ENCODE results near the gene SDHD. TPM values are rescaled to one million over a fixed set of nuclear protein-coding genes. Genes with fewer than 3 reads are reported as not detected.
"Not testable (repeated sequence)": the region's sequence is repeated elsewhere in the genome, so short reads cannot be mapped to it uniquely, and the experiment has no call there.

The SDHD gene
- total and polyA plus RNA-seq, 9 donors, result 86.3 to 109 (median 98.8) TPM

GRCh38 chr11:112050721-112051120 is 36.0 kb upstream of the SDHD start:
- H3K27ac ChIP-seq (ENCODE audit: low read length), result no peak overlapping the region

DNA sequence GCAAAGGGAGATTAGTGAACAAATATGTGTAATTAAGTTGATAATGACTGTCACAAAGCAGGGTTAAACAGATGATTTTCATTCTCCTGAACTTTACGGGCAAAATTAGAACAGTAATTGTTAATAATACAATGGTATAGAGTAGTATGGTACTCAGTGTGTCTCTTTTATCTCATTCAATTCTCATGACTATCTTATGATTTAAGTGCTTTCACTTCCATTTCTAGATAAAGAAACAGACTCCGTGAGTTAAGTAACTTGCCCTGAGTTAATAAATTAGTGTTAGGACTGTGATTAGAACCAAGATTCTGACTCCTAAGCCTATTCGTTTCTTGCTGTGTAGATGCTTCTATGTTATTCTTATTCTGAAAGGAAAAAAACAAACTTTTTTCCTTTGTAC is 34.9 kb upstream of the SDHD start:
- no CpG with 5 or more reads among the region's 3 CpGs for WGBS (ENCODE audit: insufficient coverage)
- no peak overlapping the region for H3K4me3 ChIP-seq (ENCODE audit: low read length)
- DNase-seq, result no peak
- no peaks in the 10 kb centered on the region for H3K4me1 ChIP-seq (ENCODE audit: control insufficient read depth, insufficient read depth, low read length)
- H3K9me3 ChIP-seq (replicated peaks; ENCODE audit: control insufficient read depth, low read depth, low read length), result no peaks in the 10 kb centered on the region
- no peaks in the 10 kb centered on the region for H3K27me3 ChIP-seq (ENCODE audit: control insufficient read depth, insufficient read depth, low read length)
- no peak overlapping the region for H3K27ac ChIP-seq (ENCODE audit: low read length)
- H3K36me3 ChIP-seq (ENCODE audit: control insufficient read depth, insufficient read depth, low read length), result peaks cover 34% of the 10 kb centered on the region

More at GRCh38 chr11:112050721-112051120, 36.0 kb upstream of the SDHD start:
- DNase-seq, result no peak
- peaks cover 34% of the 10 kb centered on the region for H3K36me3 ChIP-seq (ENCODE audit: control insufficient read depth, insufficient read depth, low read length)
- no CpG with 5 or more reads among the region's 3 CpGs for WGBS (ENCODE audit: insufficient coverage)
- H3K4me3 ChIP-seq (ENCODE audit: low read length), result no peak overlapping the region
- no peaks in the 10 kb centered on the region for H3K9me3 ChIP-seq (replicated peaks; ENCODE audit: control insufficient read depth, low read depth, low read length)
- no peaks in the 10 kb centered on the region for H3K27me3 ChIP-seq (ENCODE audit: control insufficient read depth, insufficient read depth, low read length)
- H3K4me1 ChIP-seq (ENCODE audit: control insufficient read depth, insufficient read depth, low read length), result no peaks in the 10 kb centered on the region

DNA sequence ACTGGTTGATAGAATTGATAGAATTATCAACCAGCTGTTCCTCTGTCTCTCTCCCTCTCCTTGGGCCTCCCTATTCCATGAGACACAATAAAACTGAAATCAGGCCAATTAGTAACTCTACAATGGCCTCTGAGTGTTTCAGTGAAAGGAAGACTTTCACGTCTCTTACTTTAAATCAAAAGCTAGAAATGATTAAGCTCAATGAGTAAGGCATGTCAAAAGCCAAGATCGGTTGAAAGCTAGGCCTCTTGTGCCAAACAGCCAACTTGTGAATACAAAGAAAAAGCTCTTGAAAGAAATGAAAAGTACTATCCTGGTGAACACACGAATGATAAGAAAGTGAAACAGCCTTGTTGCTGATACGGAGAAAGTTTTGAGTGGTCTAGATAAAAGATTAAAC is 29.5 kb upstream of the SDHD start:
- Histone ChIP-seq H3K27me3 (ENCODE audit: control insufficient read depth, insufficient read depth, low read length) (no peaks in the 10 kb centered on the region), H3K9me3 (replicated peaks; ENCODE audit: control insufficient read depth, low read depth, low read length) (no peaks in the 10 kb centered on the region), H3K27ac (ENCODE audit: low read length) (no peak overlapping the region), H3K36me3 (ENCODE audit: control insufficient read depth, insufficient read depth, low read length) (peaks cover 32% of the 10 kb centered on the region), H3K4me1 (ENCODE audit: control insufficient read depth, insufficient read depth, low read length) (no peaks in the 10 kb centered on the region), H3K4me3 (ENCODE audit: low read length) (no peak overlapping the region)
- 100% methylated on average over 1 of the region's 4 CpGs for WGBS (ENCODE audit: insufficient coverage)
- no peak for DNase-seq

GRCh38 chr11:112058103-112058502 is 28.6 kb upstream of the SDHD start:
- Histone ChIP-seq H3K9me3 (replicated peaks; ENCODE audit: control insufficient read depth, low read depth, low read length) (no peaks in the 10 kb centered on the region), H3K4me1 (ENCODE audit: control insufficient read depth, insufficient read depth, low read length) (no peaks in the 10 kb centered on the region), H3K36me3 (ENCODE audit: control insufficient read depth, insufficient read depth, low read length) (peaks cover 29% of the 10 kb centered on the region), H3K27me3 (ENCODE audit: control insufficient read depth, insufficient read depth, low read length) (no peaks in the 10 kb centered on the region), H3K27ac (ENCODE audit: low read length) (no peak overlapping the region), H3K4me3 (ENCODE audit: low read length) (no peak overlapping the region)
- no CpG with 5 or more reads among the region's 1 CpG for WGBS (ENCODE audit: insufficient coverage)
- no peak for DNase-seq

DNA sequence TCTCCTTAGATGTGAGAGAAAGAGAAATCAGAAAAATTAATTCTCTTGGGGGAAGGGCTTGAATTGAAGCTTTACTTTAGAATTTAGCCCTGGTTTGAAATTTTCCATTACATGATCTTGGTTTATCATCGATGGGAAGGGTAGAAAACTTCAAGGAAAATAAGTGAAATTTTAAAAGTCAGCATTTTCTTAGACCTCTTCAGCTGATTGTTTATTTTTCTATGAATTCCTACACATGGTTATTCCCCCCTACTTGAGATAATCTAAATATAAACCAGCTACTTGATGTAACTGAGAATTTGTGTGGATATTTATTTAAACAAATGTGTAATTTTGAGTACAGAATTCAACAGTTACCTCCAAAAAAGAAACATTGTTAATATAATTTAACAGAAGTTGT is 23.8 kb upstream of the SDHD start:
- no CpG with 5 or more reads among the region's 1 CpG for WGBS (ENCODE audit: insufficient coverage)
- H3K36me3 ChIP-seq (ENCODE audit: control insufficient read depth, insufficient read depth, low read length), result peaks cover 19% of the 10 kb centered on the region
- H3K4me1 ChIP-seq (ENCODE audit: control insufficient read depth, insufficient read depth, low read length), result no peaks in the 10 kb centered on the region
- H3K9me3 ChIP-seq (replicated peaks; ENCODE audit: control insufficient read depth, low read depth, low read length), result no peaks in the 10 kb centered on the region
- H3K27ac ChIP-seq (ENCODE audit: low read length), result no peak overlapping the region
- DNase-seq, result no peak
- H3K27me3 ChIP-seq (ENCODE audit: control insufficient read depth, insufficient read depth, low read length), result no peaks in the 10 kb centered on the region
- no peak overlapping the region for H3K4me3 ChIP-seq (ENCODE audit: low read length)

DNA sequence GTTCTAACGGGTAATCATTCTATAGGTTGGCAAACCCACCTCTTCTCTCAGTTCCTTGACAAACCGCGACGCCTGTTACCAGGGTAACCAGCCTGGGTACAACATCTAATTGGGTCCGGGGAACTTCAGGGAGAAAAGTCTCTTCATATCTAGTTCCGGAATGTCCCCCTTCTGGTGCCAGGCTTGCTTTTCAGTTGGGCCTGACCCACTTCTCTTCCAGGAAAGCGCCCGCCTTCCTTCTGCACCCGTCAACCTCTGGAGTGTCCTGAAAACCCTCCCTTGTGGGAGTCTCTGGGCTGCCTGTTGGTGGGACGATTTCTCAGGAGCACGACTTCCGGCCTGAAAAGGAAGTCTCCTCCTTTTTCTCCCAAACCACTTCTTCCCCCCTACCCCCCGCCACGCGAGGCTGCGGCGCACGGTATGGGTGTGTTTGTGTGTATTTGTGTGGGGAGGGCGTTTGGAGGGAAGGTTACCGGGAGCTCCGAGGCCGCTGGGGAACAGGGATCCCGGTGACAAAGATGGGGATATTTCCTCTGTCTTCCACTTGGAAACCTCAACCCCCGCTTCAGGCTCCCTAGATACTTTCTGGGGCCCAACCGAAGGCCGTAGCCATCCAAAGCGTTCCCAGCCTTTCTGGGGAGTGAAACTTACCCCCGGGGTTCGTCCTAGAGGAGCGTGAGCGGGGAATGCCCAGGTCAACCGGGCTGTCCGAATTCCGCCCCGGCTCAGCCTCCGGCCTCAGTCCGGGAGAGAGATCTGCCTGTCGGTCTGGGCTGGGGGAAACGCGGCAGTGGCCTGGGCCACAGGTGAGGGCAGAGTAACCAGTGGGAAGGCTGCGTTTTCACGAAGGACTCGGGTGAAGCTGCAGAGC is 12.5 kb upstream of the SDHD start, which contains the start of the genes NKAPD1 and PIH1D2:
NKAPD1 (plus strand) TSS at position 359 of the 871 bp plus-strand sequence. CDS start 1,276 bp downstream, outside the sequence.
PIH1D2 (minus strand) TSS at position 77 of the 871 bp plus-strand sequence. CDS start 843 bp downstream, outside the sequence.
- H3K9me3 ChIP-seq (replicated peaks; ENCODE audit: control insufficient read depth, low read depth, low read length), result no peaks in the 10 kb centered on the region
- peak within 1 kb of the TSS; percentile 92 for H3K27ac ChIP-seq (ENCODE audit: low read length)
- H3K4me1 ChIP-seq (ENCODE audit: control insufficient read depth, insufficient read depth, low read length), result peaks cover 5% of the 10 kb centered on the region
- peaks cover 15% of the 10 kb centered on the region for H3K36me3 ChIP-seq (ENCODE audit: control insufficient read depth, insufficient read depth, low read length)
- H3K4me3 ChIP-seq (ENCODE audit: low read length), result peak within 1 kb of the TSS; percentile 64
- DNase-seq, result peak; percentile 93
- WGBS (ENCODE audit: insufficient coverage), result 0% methylated on average over 19 of the region's 43 CpGs
- no peaks in the 10 kb centered on the region for H3K27me3 ChIP-seq (ENCODE audit: control insufficient read depth, insufficient read depth, low read length)

GRCh38 chr11:112082729-112083128 is 3.9 kb upstream of the SDHD start:
- no peak overlapping the region for H3K27ac ChIP-seq (ENCODE audit: low read length)
- no peaks in the 10 kb centered on the region for H3K9me3 ChIP-seq (replicated peaks; ENCODE audit: control insufficient read depth, low read depth, low read length)
- no peak for DNase-seq
- 83% methylated on average over 1 of the region's 4 CpGs for WGBS (ENCODE audit: insufficient coverage)
- H3K4me1 ChIP-seq (ENCODE audit: control insufficient read depth, insufficient read depth, low read length), result peaks cover 4% of the 10 kb centered on the region
- no peaks in the 10 kb centered on the region for H3K27me3 ChIP-seq (ENCODE audit: control insufficient read depth, insufficient read depth, low read length)
- no peak overlapping the region for H3K4me3 ChIP-seq (ENCODE audit: low read length)
- peaks cover 42% of the 10 kb centered on the region for H3K36me3 ChIP-seq (ENCODE audit: control insufficient read depth, insufficient read depth, low read length)

DNA sequence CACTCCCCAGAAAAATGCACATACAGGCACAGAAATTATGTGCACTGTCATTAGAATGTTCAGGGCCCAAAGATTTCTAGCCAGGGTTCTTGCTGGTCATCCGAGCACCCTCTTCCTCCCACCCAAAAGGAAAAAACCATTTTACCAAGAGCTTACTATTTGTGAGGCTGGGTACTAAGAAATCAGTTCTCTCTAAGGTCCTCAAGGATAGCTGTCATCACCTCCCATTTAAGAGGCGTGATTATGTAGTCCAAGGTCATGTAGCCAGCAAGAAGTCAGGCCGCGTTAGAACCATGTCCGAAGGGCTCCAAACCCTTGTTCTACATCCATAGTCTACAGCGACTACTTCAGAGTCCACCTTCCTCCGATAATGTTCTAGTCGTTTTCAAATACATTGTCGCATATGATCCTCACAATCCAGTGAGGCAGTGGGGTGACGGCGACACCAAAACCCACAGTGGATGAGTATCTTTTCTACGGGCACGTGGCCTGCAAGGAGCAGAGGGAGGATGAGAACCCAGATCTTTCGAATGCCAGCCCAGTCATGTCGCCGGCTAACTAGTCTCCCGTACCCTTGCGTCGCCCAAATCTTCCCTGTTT is 751 bp upstream of the SDHD start:
- Histone ChIP-seq H3K4me1 (ENCODE audit: control insufficient read depth, insufficient read depth, low read length) (peaks cover 7% of the 10 kb centered on the region), H3K27ac (ENCODE audit: low read length) (peak overlapping the region; percentile 59), H3K4me3 (ENCODE audit: low read length) (peak overlapping the region; percentile 97), H3K27me3 (ENCODE audit: control insufficient read depth, insufficient read depth, low read length) (no peaks in the 10 kb centered on the region), H3K9me3 (replicated peaks; ENCODE audit: control insufficient read depth, low read depth, low read length) (no peaks in the 10 kb centered on the region), H3K36me3 (ENCODE audit: control insufficient read depth, insufficient read depth, low read length) (peaks cover 46% of the 10 kb centered on the region)
- DNase-seq, result no peak
- 0% methylated on average over 9 of the region's 19 CpGs for WGBS (ENCODE audit: insufficient coverage)

DNA sequence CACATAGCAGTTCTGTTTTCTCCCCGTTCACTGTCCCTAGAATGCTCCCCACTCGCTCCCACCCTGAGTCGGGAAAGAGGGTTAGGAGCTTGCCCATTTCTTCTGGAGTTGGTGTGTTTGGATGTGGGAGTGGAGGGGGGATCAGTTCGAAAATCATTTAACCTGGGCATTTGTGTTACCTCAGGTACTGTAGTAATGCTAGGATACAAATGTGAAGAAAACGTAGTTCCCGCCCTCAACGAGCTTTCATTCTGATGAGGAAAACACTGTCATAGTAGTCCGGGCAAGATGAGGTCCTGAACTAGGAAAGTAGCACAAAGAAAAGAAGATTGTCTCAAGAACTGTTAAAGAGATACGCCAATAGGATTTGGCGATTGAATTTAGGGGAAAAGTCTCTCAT is 539 bp downstream of the SDHD start:
- no peak for DNase-seq
- H3K27me3 ChIP-seq (ENCODE audit: control insufficient read depth, insufficient read depth, low read length), result no peaks in the 10 kb centered on the region
- no peaks in the 10 kb centered on the region for H3K9me3 ChIP-seq (replicated peaks; ENCODE audit: control insufficient read depth, low read depth, low read length)
- H3K4me1 ChIP-seq (ENCODE audit: control insufficient read depth, insufficient read depth, low read length), result peaks cover 7% of the 10 kb centered on the region
- 24% methylated on average over 6 of the region's 10 CpGs for WGBS (ENCODE audit: insufficient coverage)
- peaks cover 59% of the 10 kb centered on the region for H3K36me3 ChIP-seq (ENCODE audit: control insufficient read depth, insufficient read depth, low read length)
- H3K4me3 ChIP-seq (ENCODE audit: low read length), result peak overlapping the region; percentile 97
- H3K27ac ChIP-seq (ENCODE audit: low read length), result peak overlapping the region; percentile 62

DNA sequence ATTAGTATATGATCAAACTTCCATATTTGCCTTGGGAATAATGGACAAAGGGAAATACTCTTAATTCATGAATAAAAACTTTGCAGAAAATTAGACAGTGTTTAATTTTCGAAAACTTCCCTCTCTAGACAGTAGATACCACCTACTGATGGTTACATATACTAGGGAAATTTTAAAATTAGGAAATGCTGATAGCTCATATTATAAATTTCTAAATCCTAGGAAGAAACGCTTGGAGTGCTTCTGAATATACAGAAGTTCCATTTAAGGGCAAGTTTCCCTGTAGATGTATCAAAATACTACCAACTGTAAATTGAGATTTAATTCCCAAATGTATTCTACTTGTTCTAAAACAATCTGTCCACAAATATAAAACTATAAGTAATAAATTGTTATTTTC is 8.6 kb downstream of the SDHD start:
- not testable (repeated sequence) for H3K27ac ChIP-seq (ENCODE audit: low read length); H3K9me3 ChIP-seq (replicated peaks; ENCODE audit: control insufficient read depth, low read depth, low read length); DNase-seq; H3K4me3 ChIP-seq (ENCODE audit: low read length); H3K27me3 ChIP-seq (ENCODE audit: control insufficient read depth, insufficient read depth, low read length); H3K4me1 ChIP-seq (ENCODE audit: control insufficient read depth, insufficient read depth, low read length)
- WGBS (ENCODE audit: insufficient coverage), result no CpG with 5 or more reads among the region's 2 CpGs
- peaks cover 42% of the 10 kb centered on the region for H3K36me3 ChIP-seq (ENCODE audit: control insufficient read depth, insufficient read depth, low read length)
